HG03175 (cell line): ENCODE results near the gene OR2H1.

Experiments used
- ATAC-seq: cut with Tn5 transposase; IDR thresholded peaks from one replicate; pipeline ENCODE4 v1.9.1; 2021; ENCODE audit warnings: mild to moderate bottlenecking, moderate library complexity; ENCODE audit not compliant: unreplicated experiment

The OR2H1 gene

GRCh38 chr6:29483186-29483585 is 26.2 kb downstream of the OR2H1 start:
- ATAC-seq: no peak

GRCh38 chr6:29483735-29484134 is 26.8 kb downstream of the OR2H1 start:
- ATAC-seq: no peak

- no peak for ATAC-seq
Observed at GRCh38 chr6:29486577-29486976, 29.6 kb downstream of the OR2H1 start.

GRCh38 chr6:29487131-29487530 is 30.2 kb downstream of the OR2H1 start:
- ATAC-seq: no peak

- no peak for ATAC-seq
Observed at GRCh38 chr6:29487660-29488059, 30.7 kb downstream of the OR2H1 start, which contains the start of gene MAS1L. TSS of gene MAS1L (minus strand) at chr6:29487956. CDS start at chr6:29487902, 54 bp downstream.

GRCh38 chr6:29488874-29489273 is 31.9 kb downstream of the OR2H1 start:
- no peak for ATAC-seq

- ATAC-seq: no peak
Observed at GRCh38 chr6:29489286-29489685, 32.3 kb downstream of the OR2H1 start.

GRCh38 chr6:29490055-29490454 is 33.1 kb downstream of the OR2H1 start:
- ATAC-seq: no peak

- no peak for ATAC-seq
Observed at GRCh38 chr6:29490552-29490951, 33.6 kb downstream of the OR2H1 start.

GRCh38 chr6:29491574-29491973 is 34.6 kb downstream of the OR2H1 start:
- ATAC-seq: no peak

- no peak for ATAC-seq
Observed at GRCh38 chr6:29493261-29493660, 36.3 kb downstream of the OR2H1 start.

GRCh38 chr6:29494131-29494530 is 37.2 kb downstream of the OR2H1 start:
- ATAC-seq: no peak

- no peak for ATAC-seq
Observed at GRCh38 chr6:29495571-29495970, 38.6 kb downstream of the OR2H1 start.

GRCh38 chr6:29496961-29497360 is 40.0 kb downstream of the OR2H1 start:
- ATAC-seq: no peak

GRCh38 chr6:29499704-29500103 is 42.7 kb downstream of the OR2H1 start:
- no peak for ATAC-seq

GRCh38 chr6:29500594-29500993 is 43.6 kb downstream of the OR2H1 start:
- no peak for ATAC-seq

GRCh38 chr6:29501106-29501505 is 44.2 kb downstream of the OR2H1 start:
- ATAC-seq: no peak

GRCh38 chr6:29502181-29502580 is 45.2 kb downstream of the OR2H1 start:
- ATAC-seq: no peak

GRCh38 chr6:29502597-29502996 is 45.6 kb downstream of the OR2H1 start:
- ATAC-seq: no peak

- no peak for ATAC-seq
Observed at GRCh38 chr6:29504961-29505360, 48.0 kb downstream of the OR2H1 start.

GRCh38 chr6:29505808-29506207 is 48.9 kb downstream of the OR2H1 start:
- ATAC-seq: no peak

- ATAC-seq: no peak
Observed at GRCh38 chr6:29506446-29507067, 49.6 kb downstream of the OR2H1 start.

GRCh38 chr6:29507319-29507718 is 50.4 kb downstream of the OR2H1 start:
- no peak for ATAC-seq
